GM06990 (cell line): ENCODE results near the gene AGO1.

Source experiments
- DNase-seq: peaks from one replicate; pipeline ENCODE4 v3.0.0-alpha.2; 2011; ENCODE audit not compliant: insufficient read length; ENCODE audit errors: extremely low read depth
- H3K27me3 ChIP-seq: replicated peaks from 2 replicates; pipeline ENCODE4 v1.6.0; 2011; ENCODE audit warnings: low read length; ENCODE audit not compliant: control insufficient read depth, insufficient read depth
- H3K36me3 ChIP-seq: 2 replicates; pipeline ENCODE4 v1.5.1; 2011; ENCODE audit warnings: low read length; ENCODE audit not compliant: control insufficient read depth, insufficient read depth
- H3K4me3 ChIP-seq: replicated peaks from 2 replicates; pipeline ENCODE4 v1.5.1; 2011; ENCODE audit warnings: low read depth, mild to moderate bottlenecking, control low read depth, low read length
- TF ChIP-seq, protein P1 (sequence below): IDR thresholded peaks from 2 replicates; pipeline ENCODE4 v1.5.1; 2011; ENCODE audit warnings: low read length, control low read depth, mild to moderate bottlenecking, inconsistent platforms; ENCODE audit not compliant: insufficient read depth, poor library complexity, severe bottlenecking

AGO1 gene

DNA sequence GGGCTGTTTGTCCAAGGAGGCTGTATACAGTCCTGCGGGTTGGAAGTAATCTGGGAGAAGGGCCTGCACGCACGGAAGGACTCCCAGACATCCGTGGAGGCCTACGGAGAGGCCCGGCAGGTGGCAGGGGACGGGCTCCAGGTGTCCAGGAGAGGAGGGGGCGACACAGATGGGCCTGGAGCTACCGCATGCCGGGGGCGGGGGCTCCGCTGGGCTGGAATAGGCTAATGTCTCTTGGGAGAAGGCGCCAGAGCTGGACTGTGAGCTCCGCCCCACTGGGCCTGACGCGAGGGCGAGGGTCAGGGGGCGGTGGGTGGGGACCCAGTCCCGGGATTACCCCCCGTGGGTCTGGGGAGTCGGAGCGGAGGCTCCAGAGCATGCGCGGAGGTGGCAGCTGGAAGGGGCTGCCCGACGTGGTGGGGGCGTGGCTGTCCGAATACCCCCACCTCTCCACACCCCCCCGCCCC lies 659 bp downstream of the AGO1 start:
- no peaks in the 10 kb centered on the region for H3K27me3 ChIP-seq
- peak; percentile 55 for DNase-seq
- peak overlapping the region; percentile 99 for H3K4me3 ChIP-seq
- TF ChIP-seq, protein P1, sequence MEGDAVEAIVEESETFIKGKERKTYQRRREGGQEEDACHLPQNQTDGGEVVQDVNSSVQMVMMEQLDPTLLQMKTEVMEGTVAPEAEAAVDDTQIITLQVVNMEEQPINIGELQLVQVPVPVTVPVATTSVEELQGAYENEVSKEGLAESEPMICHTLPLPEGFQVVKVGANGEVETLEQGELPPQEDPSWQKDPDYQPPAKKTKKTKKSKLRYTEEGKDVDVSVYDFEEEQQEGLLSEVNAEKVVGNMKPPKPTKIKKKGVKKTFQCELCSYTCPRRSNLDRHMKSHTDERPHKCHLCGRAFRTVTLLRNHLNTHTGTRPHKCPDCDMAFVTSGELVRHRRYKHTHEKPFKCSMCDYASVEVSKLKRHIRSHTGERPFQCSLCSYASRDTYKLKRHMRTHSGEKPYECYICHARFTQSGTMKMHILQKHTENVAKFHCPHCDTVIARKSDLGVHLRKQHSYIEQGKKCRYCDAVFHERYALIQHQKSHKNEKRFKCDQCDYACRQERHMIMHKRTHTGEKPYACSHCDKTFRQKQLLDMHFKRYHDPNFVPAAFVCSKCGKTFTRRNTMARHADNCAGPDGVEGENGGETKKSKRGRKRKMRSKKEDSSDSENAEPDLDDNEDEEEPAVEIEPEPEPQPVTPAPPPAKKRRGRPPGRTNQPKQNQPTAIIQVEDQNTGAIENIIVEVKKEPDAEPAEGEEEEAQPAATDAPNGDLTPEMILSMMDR: no peak
- no peaks in the 10 kb centered on the region for H3K36me3 ChIP-seq

DNA sequence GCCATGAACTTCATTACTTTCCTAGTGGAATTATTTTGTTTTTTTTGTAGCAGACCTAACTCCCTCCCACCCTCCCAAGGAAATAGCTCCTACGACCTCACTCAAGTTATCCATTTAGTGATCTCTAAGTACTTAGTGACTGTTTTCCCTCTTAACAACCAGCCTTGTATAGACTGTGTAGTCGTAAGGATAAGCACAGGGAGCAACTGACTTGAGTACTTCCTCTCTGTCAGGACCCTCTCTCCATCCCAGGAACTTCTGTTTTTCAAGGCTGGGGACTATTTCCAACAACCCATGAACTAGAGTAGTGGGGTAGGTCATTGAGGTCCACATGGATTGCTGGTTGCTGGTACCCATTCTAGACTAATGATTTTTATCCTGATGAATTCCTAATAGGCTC lies 1.9 kb downstream of the AGO1 start:
- Histone ChIP-seq H3K27me3 (no peaks in the 10 kb centered on the region), H3K4me3 (no peak overlapping the region), H3K36me3 (no peaks in the 10 kb centered on the region)
- TF ChIP-seq, protein P1: no peak
- no peak for DNase-seq

DNA sequence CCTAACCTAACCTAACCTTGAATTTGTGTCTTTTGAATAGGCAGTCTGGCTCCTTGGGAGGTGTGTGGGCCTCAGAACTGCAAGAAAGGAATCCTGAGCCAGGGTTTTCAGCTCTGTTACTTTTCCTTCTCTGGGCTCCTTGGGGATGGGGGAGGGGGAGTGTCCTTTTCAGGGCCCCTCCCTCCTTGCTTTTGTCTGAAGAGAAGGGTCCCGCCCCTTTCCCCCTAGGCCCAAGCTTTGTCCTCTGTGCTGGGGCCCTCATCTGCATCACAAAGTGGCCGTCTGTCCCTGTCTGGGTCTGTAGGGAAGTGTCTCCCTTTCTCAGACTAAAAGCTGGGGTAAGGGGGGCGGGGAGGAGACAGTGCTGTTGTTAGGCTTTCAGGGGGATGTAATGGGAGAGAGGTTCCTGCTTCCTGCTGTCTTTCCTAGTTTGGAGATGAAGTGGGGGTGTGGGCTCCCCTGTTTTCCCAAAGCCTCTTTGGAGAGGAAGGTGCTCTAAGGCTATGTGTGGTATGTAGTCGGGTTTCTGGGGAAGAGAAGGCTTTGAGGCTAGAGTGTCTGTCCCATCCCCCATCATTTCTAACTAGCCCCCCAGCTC lies 3.1 kb downstream of the AGO1 start:
- H3K4me3 ChIP-seq: no peak overlapping the region
- no peaks in the 10 kb centered on the region for H3K27me3 ChIP-seq
- no peak for DNase-seq
- no peaks in the 10 kb centered on the region for H3K36me3 ChIP-seq
- TF ChIP-seq, protein P1: no peak

DNA sequence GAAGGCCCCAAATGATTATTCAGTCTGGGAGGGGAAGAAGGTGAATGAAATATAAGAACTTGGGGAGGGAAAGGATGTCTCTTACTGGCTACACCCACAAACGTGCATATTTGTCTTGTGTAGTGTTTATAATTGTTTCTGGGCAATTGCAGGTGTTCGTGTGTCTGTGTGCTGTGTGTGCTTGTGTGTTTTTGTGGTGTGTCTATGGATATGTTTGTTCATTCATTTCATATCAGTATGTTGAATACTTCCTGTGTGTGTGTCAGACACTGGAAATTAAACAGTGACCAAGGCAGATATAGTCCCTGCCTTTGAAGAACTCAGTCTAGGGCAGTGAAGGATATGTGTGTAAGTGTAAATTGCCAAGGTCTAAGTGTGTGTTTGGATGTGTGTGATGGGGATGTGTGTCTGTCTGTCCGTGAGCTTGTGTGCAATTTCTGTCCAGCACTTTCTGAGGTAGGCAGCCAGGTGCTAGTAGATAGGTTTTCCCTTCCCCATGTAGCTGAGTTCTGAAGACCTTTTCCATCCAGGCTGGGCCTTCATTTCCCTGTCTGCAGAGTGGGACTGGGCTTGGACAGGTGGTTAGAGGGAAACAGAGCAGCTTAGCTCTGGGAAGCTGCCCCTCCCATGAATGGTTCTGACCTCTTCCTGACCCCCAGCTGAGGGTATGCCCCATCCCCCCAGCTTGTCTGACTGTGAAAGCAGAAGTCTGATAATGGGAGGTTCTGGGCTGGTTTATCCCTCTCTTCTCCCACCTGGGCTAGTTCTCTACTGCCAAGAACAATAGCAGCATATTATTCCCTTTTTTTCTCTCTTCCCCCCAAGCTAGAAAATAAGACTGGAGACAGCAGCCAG lies 3.8 kb downstream of the AGO1 start:
- H3K4me3 ChIP-seq: no peak overlapping the region

DNA sequence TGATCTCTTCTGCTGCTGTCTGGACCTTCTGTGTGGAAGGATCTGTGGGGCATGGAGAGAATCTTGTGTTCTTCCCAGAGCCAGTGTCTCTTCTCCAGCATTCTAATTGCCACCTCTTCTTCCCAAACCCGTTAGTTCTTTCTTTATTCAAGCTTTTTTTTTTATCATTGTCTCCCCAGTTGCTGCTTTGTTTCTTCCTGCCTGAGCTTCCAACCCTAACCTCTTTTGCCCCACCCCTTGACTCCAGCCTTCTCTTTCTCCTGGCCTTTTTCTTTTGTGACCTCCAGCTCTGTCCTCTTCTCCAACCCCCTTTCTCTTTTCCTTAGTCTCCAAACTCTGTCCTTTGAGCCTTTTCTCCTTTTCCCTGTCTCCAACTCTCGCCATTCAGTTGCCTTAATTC lies 4.5 kb downstream of the AGO1 start:
- DNase-seq: no peak
- TF ChIP-seq, protein P1: no peak
- Histone ChIP-seq H3K4me3 (no peak overlapping the region), H3K27me3 (no peaks in the 10 kb centered on the region), H3K36me3 (no peaks in the 10 kb centered on the region; the same call in 1 of the 2 replicates)

More for the DNA sequence above, 3.8 kb downstream of the AGO1 start:
- peak; percentile 20 for DNase-seq
- TF ChIP-seq, protein P1: no peak
- H3K36me3 ChIP-seq: no peaks in the 10 kb centered on the region; the same call in 1 of the 2 replicates
- H3K27me3 ChIP-seq: no peaks in the 10 kb centered on the region
